ENCODE results near the gene PKD2L2.
"Not testable (repeated sequence)": the region's sequence is repeated elsewhere in the genome, so short reads cannot be mapped to it uniquely, and the experiment has no call there.

PKD2L2 gene

GRCh38 chr5:137960819-137961218 is 71.6 kb downstream of the PKD2L2 start (continued):
- TF ChIP-seq PRDM4 (tag by site-specific recombination; IDR thresholded peaks at IDR 0.05) (no peak), ZNF169 (tag by site-specific recombination; IDR thresholded peaks at IDR 0.05) (no peak), ZNF670 (tag by site-specific recombination; IDR thresholded peaks at IDR 0.05; ENCODE audit: low read depth) (no peak), ZNF530 (tag by site-specific recombination; IDR thresholded peaks at IDR 0.05; ENCODE audit: low read depth) (no peak)

GRCh38 chr5:137970384-137970783 is 81.1 kb downstream of the PKD2L2 start:
- CTCF ChIA-PET, POLR2A ChIA-PET: not testable (repeated sequence)

GRCh38 chr5:137975208-137975607 is 86.0 kb downstream of the PKD2L2 start:
- CTCF ChIA-PET = no interaction called here
- POLR2A ChIA-PET = no interaction called here
- no peak overlapping the region for H3K4me3 ChIP-seq (ENCODE audit: low read depth, low read length)
- H3K4me1 ChIP-seq (ENCODE audit: control insufficient read depth, insufficient read depth, low read length) = no peaks in the 10 kb centered on the region
- TF ChIP-seq ZNF639 (tag by site-specific recombination; IDR thresholded peaks at IDR 0.05) (no peak), ZNF157 (tag by site-specific recombination; IDR thresholded peaks at IDR 0.05) (no peak), FEZF1 (tag by site-specific recombination; IDR thresholded peaks at IDR 0.05) (no peak), ZNF335 (tag by site-specific recombination; conservative IDR thresholded peaks at IDR 0.05) (no peak), ZBTB1 (tag by site-specific recombination; IDR thresholded peaks at IDR 0.05) (no peak), ZNF18 (tag by site-specific recombination; IDR thresholded peaks at IDR 0.05) (no peak), ZNF404 (tag by site-specific recombination; IDR thresholded peaks at IDR 0.05) (no peak), ZBTB21 (tag by site-specific recombination; IDR thresholded peaks at IDR 0.05) (no peak), ZBTB7A (tag by site-specific recombination; IDR thresholded peaks at IDR 0.05; ENCODE audit: low read depth) (no peak)
- H3K9me3 ChIP-seq (ENCODE audit: control insufficient read depth, insufficient read depth, low read depth, low read length) = no peaks in the 10 kb centered on the region
- peaks cover 6 to 24% of the 10 kb centered on the region in 2 experiments; a peak in 2 of 3 replicates for H3K36me3 ChIP-seq (ENCODE audit: control insufficient read depth in 2 of 2, insufficient read depth in 1 of 2, low read length in 2 of 2)
- no peak overlapping the region for H3K27ac ChIP-seq (ENCODE audit: extremely low read depth, low read depth, low read length)

More at GRCh38 chr5:137970384-137970783, 81.1 kb downstream of the PKD2L2 start:
- not testable (repeated sequence) for H3K4me1 ChIP-seq (ENCODE audit: control insufficient read depth, insufficient read depth, low read length); H3K4me3 ChIP-seq (ENCODE audit: low read depth, low read length); H3K9me3 ChIP-seq (ENCODE audit: control insufficient read depth, insufficient read depth, low read depth, low read length); H3K27ac ChIP-seq (ENCODE audit: extremely low read depth, low read depth, low read length)
- H3K36me3 ChIP-seq (ENCODE audit: control insufficient read depth in 2 of 2, insufficient read depth in 1 of 2, low read length in 2 of 2) = peaks cover 13 to 32% of the 10 kb centered on the region in 2 experiments; a peak in 2 of 3 replicates

GRCh38 chr5:137989419-137989818 is 100.2 kb downstream of the PKD2L2 start:
- CTCF ChIA-PET = interaction anchor here (0.6 to 2.0 kb wide), 3 partner anchors 40 to 210 kb away, joined by 4 to 6 read pairs (median 4); no protein-coding TSS in a partner anchor
- Histone ChIP-seq H3K36me3 (ENCODE audit: control insufficient read depth in 2 of 2, insufficient read depth in 1 of 2, low read length in 2 of 2) (peaks cover 0 to 13% of the 10 kb centered on the region in 2 experiments; a peak in 2 of 3 replicates), H3K4me1 (ENCODE audit: control insufficient read depth, insufficient read depth, low read length) (peaks cover 8% of the 10 kb centered on the region), H3K27ac (ENCODE audit: extremely low read depth, low read depth, low read length) (no peak overlapping the region), H3K9me3 (ENCODE audit: control insufficient read depth, insufficient read depth, low read depth, low read length) (no peaks in the 10 kb centered on the region), H3K4me3 (ENCODE audit: low read depth, low read length) (no peak overlapping the region)
- POLR2A ChIA-PET = no interaction called here
- TF ChIP-seq ZIC2 (tag by site-specific recombination; IDR thresholded peaks at IDR 0.05) (no peak), ZNF121 (tag by site-specific recombination; IDR thresholded peaks at IDR 0.05) (peak; percentile 59; the same call in 1 of the 2 replicates)
